ENCODE results near the gene CPNE4.

Gene CPNE4

DNA sequence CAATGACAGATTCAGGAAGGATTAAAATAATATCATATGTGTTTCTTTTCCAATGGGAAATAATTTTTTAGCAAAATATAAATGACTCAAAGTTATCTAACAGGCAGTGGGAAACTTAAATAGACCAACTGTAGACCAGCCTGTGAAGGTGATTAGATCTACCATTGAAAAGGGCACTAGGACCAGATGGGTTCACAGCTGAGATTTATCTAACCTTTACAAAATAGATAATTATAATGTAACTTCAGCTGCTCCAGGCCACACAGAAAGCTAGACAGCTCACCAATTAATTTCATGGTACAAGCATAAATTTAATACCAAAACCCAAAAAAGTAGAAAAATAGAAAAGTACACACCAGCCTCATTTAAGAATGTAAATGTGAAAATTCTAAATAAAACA lies 291.7 kb downstream of the CPNE4 start:
- no peak overlapping the region for H3K4me3 ChIP-seq (ENCODE audit: low read depth, low read length)
- DNase-seq (ENCODE audit: low read depth), result no peak
- TF ChIP-seq, protein P1, sequence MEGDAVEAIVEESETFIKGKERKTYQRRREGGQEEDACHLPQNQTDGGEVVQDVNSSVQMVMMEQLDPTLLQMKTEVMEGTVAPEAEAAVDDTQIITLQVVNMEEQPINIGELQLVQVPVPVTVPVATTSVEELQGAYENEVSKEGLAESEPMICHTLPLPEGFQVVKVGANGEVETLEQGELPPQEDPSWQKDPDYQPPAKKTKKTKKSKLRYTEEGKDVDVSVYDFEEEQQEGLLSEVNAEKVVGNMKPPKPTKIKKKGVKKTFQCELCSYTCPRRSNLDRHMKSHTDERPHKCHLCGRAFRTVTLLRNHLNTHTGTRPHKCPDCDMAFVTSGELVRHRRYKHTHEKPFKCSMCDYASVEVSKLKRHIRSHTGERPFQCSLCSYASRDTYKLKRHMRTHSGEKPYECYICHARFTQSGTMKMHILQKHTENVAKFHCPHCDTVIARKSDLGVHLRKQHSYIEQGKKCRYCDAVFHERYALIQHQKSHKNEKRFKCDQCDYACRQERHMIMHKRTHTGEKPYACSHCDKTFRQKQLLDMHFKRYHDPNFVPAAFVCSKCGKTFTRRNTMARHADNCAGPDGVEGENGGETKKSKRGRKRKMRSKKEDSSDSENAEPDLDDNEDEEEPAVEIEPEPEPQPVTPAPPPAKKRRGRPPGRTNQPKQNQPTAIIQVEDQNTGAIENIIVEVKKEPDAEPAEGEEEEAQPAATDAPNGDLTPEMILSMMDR (conservative IDR thresholded peaks at IDR 0.05; ENCODE audit: low read depth, low read length), result no peak

DNA sequence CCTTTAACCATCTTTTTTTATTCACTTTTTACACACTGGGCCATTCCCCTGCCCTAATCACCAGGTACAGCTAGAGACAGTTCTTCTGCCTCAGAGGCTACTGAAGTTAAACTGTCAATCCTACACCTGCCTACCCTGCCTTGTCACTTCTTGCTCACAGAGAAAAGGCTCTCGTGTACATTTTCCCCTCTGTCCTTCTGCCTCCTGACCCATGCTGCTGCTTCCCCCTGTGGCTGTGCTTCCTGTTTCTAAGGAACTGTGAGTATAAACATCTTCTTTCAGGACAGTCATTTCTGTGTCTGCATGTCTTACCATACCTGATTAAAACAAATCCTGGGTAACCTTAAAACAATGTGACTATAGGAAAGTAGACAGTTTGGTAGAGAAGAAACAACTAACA lies 295.6 kb downstream of the CPNE4 start:
- TF ChIP-seq, protein P1 (conservative IDR thresholded peaks at IDR 0.05; ENCODE audit: low read depth, low read length), result no peak
- no peak for DNase-seq (ENCODE audit: low read depth)
- no peak overlapping the region for H3K4me3 ChIP-seq (ENCODE audit: low read depth, low read length)

DNA sequence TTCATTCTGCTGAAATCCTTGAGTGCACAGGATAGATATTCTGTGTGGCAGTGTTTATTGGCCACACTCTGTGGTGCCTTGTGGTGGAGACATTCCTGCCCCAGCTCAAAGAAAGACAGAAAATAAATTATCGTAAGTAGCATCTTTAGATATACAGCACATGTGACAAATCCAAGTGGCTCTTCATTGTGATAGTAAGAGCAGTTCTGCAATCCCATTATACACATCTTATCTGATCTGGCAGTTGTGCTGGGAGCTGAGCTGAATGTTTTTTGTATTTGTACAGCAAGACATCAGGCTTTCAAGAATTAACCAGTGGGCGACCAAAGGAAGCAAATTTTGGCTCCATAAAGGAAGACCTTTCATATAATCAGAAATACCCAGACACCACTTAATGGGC lies 296.7 kb downstream of the CPNE4 start:
- TF ChIP-seq, protein P1 (conservative IDR thresholded peaks at IDR 0.05; ENCODE audit: low read depth, low read length), result no peak
- DNase-seq (ENCODE audit: low read depth), result no peak
- H3K4me3 ChIP-seq (ENCODE audit: low read depth, low read length), result no peak overlapping the region

DNA sequence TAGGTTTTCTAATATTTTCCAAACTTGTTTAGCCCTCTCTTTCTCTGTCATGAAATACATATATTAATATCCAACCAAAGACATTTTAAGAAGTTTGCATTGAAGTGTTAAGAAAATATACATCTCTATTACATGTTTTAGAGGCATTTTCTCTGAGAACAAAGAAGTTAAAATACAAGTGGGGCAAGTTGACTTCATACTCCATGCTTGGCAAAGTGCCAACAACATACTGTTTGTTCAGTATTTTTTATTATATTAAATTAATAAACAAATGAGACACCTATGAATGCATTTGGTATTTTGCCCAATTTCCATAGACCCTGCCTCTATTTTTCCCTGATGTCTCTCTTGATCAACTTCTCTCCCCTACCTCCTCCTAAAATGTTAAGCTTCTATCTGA lies 299.3 kb downstream of the CPNE4 start:
- no peak for DNase-seq (ENCODE audit: low read depth)
- no peak overlapping the region for H3K4me3 ChIP-seq (ENCODE audit: low read depth, low read length)
- TF ChIP-seq, protein P1 (conservative IDR thresholded peaks at IDR 0.05; ENCODE audit: low read depth, low read length), result no peak

DNA sequence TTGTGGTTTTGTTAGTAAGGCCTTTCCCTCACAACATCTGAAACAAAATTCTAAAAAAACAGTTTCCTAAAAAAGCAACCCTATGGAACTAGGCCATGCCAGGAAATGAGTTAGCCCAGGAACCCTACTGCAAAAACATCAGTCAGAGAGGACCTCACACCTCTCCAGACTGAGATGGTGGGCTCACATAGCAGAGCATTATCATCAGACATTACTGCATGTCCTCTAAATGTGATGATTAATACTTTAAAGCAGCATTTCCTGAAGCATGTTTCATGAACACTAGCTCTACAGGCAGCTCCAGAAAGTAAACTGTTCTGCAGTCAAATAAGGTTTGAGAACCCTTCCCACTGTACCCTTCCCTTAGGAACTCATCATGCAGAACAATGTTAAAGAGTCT lies 299.7 kb downstream of the CPNE4 start:
- TF ChIP-seq, protein P1 (conservative IDR thresholded peaks at IDR 0.05; ENCODE audit: low read depth, low read length), result no peak
- no peak overlapping the region for H3K4me3 ChIP-seq (ENCODE audit: low read depth, low read length)
- peak; percentile 15 for DNase-seq (ENCODE audit: low read depth)

DNA sequence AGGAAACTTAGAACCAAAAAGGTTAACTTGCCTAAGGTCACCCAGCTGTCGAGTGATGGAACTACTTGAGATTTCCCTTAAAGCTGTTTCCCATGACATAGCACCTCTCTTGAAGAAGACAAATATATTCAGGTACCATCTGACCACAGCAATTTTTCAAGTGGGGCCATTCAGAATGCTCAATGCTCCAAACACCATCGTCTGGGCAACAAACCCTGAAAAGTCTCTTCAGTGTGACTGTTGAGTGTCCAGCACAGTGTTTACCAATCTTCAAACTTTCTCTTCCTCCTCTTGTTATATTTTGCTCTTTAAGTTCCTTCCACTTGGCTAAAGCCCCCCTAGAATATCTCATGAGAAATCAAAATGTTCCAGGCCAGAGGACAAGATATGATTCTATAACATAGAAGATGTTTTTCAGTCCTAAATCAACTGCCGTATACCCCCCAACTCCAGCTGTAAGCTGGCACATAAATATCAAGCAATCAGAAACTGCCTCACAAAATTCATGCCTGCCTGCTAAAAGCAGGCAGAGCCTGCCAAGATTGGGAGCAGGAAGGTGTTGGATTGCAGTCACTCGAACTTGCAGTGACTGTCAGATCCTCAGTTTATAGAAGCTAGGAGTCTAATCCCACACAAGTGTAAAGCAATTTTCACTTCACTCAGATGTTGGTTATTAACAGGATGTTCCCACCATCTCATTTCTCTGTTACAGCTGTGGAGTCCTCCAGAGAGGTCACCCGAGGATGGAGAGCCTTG lies 301.6 kb downstream of the CPNE4 start:
- TF ChIP-seq, protein P1 (conservative IDR thresholded peaks at IDR 0.05; ENCODE audit: low read depth, low read length), result no peak
- H3K4me3 ChIP-seq (ENCODE audit: low read depth, low read length), result no peak overlapping the region
- DNase-seq (ENCODE audit: low read depth), result no peak

DNA sequence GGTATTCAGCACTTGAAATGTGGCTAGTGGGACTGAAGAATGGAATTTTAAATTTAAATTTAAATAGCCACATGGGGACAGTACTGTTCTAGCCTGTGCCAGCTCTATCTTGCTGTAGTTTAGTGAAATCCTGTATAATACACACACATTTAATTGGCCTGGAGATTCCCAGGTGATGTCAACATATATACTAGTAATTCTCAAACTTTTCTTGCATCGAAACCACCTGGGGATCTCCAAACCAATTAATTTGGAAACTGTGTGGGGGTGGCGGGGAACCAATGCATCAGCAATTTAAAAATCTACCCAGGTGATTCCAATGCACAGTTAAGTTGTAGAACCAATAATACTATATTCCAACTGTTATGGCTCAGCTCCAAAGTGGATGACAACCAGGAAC lies 303.1 kb downstream of the CPNE4 start:
- H3K4me3 ChIP-seq (ENCODE audit: low read depth, low read length), result no peak overlapping the region
- no peak for DNase-seq (ENCODE audit: low read depth)
- TF ChIP-seq, protein P1 (conservative IDR thresholded peaks at IDR 0.05; ENCODE audit: low read depth, low read length), result no peak
